Prostate gland (tissue), 2 donors: ENCODE results near the gene RBM20.

Experiments
- POLR2AphosphoS5 ChIP-seq: sonication (generic); formaldehyde crosslinking; IDR thresholded peaks from one replicate; pipeline ENCODE4 v1.6.1; 2017; ENCODE audit warnings: antibody characterized with exemption
- TF ChIP-seq, protein P1 (sequence below), 4 experiments: fragments of 200-600 bp in 2 of 4; fragments of 450-650 bp in 2 of 4; sonication (generic) in 2 of 4; IDR thresholded peaks; 1 replicate in 3 of 4; 2 replicates in 1 of 4; pipeline ENCODE4 v1.5.1; 2016 to 2019; ENCODE audit warnings: antibody characterized with exemption in 4 of 4, mild to moderate bottlenecking in 2 of 4, moderate library complexity in 2 of 4

DNA sequence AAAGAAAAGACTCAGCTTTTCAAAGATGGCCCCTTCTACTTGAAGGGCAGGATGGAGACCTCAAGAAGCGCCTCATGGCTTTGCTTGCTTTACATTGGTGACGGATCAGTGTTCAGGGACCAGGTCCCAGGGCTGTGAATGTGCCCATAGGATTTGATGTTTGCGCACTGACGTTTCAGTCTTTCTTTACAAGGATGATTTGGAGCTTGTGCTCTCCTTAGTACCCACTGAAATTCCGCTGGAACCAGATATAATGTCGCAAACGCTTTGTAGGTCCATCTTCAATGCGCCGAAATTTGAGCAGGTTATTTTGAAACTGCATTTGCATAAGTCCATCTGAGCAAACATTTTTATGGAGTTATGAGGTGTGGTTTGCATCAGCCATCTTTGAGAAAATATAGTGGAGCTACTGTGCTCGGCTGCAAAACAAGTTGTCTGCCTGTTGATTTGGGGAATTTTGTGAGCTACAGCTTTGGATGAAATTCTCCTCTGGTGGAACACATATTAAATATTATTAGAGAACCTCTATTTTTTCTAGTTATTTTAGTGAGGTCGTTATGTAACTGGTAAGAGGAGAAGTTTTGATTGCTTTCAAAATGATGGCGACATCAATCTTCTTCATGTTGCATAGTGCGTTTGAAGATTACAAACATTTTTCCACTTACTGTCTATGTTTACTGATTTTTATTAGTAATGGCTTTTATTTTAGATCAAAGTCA lies 2.4 kb downstream of the RBM20 start:
- TF ChIP-seq, protein P1, sequence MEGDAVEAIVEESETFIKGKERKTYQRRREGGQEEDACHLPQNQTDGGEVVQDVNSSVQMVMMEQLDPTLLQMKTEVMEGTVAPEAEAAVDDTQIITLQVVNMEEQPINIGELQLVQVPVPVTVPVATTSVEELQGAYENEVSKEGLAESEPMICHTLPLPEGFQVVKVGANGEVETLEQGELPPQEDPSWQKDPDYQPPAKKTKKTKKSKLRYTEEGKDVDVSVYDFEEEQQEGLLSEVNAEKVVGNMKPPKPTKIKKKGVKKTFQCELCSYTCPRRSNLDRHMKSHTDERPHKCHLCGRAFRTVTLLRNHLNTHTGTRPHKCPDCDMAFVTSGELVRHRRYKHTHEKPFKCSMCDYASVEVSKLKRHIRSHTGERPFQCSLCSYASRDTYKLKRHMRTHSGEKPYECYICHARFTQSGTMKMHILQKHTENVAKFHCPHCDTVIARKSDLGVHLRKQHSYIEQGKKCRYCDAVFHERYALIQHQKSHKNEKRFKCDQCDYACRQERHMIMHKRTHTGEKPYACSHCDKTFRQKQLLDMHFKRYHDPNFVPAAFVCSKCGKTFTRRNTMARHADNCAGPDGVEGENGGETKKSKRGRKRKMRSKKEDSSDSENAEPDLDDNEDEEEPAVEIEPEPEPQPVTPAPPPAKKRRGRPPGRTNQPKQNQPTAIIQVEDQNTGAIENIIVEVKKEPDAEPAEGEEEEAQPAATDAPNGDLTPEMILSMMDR (IDR thresholded peaks at IDR 0.05), result no peak
- TF ChIP-seq POLR2AphosphoS5, result no peak
